HUES64 (cell line): Measurements from ENCODE around the gene CAPN13.
A peak's percentile ranks its signal among the peaks of the same experiment; 100 is the strongest.

Experiments used
- H3K27ac ChIP-seq: 2 replicates; pipeline ENCODE4 v1.7.0; 2013; ENCODE audit warnings: low read depth, low read length, inconsistent platforms
- H3K27me3 ChIP-seq: 2 replicates; pipeline ENCODE4 v1.6.1; 2013; ENCODE audit warnings: mild to moderate bottlenecking, low read length; ENCODE audit not compliant: insufficient read depth
- H3K36me3 ChIP-seq: 2 replicates; pipeline ENCODE4 v1.6.1; 2013; ENCODE audit warnings: mild to moderate bottlenecking, low read length; ENCODE audit not compliant: insufficient read depth
- H3K4me1 ChIP-seq: 2 replicates; pipeline ENCODE4 v1.6.1; 2013; ENCODE audit warnings: mild to moderate bottlenecking, low read length, moderate library complexity; ENCODE audit not compliant: insufficient read depth
- H3K4me3 ChIP-seq: 2 replicates; pipeline ENCODE4 v1.5.1; 2013; ENCODE audit warnings: mild to moderate bottlenecking, low read length, moderate library complexity
- H3K9ac ChIP-seq: 2 replicates; pipeline ENCODE4 v1.6.1; 2013; ENCODE audit warnings: mild to moderate bottlenecking, low read depth, low read length
- H3K9me3 ChIP-seq: 2 replicates; pipeline ENCODE4 v1.6.1; 2013; ENCODE audit warnings: low read depth, low read length; ENCODE audit not compliant: insufficient read depth
- WGBS: fragments of 150-250, 120-280 bp; methylation state at CpG from one replicate; pipeline ENCODE4 v1.1.7; 2013; ENCODE audit warnings: missing lambda C conversion rate; 5-methylcytosine and 5-hydroxymethylcytosine counted together

The CAPN13 gene

GRCh38 chr2:30803281-30803680 is 4.0 kb downstream of the CAPN13 start:
- Histone ChIP-seq H3K36me3 (no peaks in the 10 kb centered on the region), H3K9me3 (no peaks in the 10 kb centered on the region), H3K27ac (no peak overlapping the region), H3K27me3 (no peaks in the 10 kb centered on the region), H3K9ac (no peak overlapping the region), H3K4me3 (no peak overlapping the region), H3K4me1 (peaks cover 10% of the 10 kb centered on the region)
- whole genome bisulfite sequencing, result 90% methylated on average over 6 of the region's 6 CpGs

- H3K9ac ChIP-seq, result no peak overlapping the region
- no peaks in the 10 kb centered on the region for H3K27me3 ChIP-seq
- H3K4me1 ChIP-seq, result peaks cover 13% of the 10 kb centered on the region
- H3K4me3 ChIP-seq, result no peak overlapping the region
- no peaks in the 10 kb centered on the region for H3K9me3 ChIP-seq
- no peaks in the 10 kb centered on the region for H3K36me3 ChIP-seq
- H3K27ac ChIP-seq, result no peak overlapping the region
- 94% methylated on average over 4 of the region's 4 CpGs for WGBS
These were observed 4.6 kb downstream of the CAPN13 start for GRCh38 chr2:30802611-30803010.

GRCh38 chr2:30801821-30802455 is 5.3 kb downstream of the CAPN13 start:
- H3K27ac ChIP-seq, result no peak overlapping the region

GRCh38 chr2:30800159-30800558 is 7.1 kb downstream of the CAPN13 start:
- no peaks in the 10 kb centered on the region for H3K36me3 ChIP-seq
- H3K4me1 ChIP-seq, result peaks cover 20% of the 10 kb centered on the region
- H3K4me3 ChIP-seq, result no peak overlapping the region
- H3K27ac ChIP-seq, result no peak overlapping the region
- no peaks in the 10 kb centered on the region for H3K27me3 ChIP-seq
- WGBS, result 95% methylated on average over 5 of the region's 5 CpGs
- no peaks in the 10 kb centered on the region for H3K9me3 ChIP-seq
- no peak overlapping the region for H3K9ac ChIP-seq

More at GRCh38 chr2:30801821-30802455, 5.3 kb downstream of the CAPN13 start:
- 96% methylated on average over 13 of the region's 13 CpGs for WGBS
- H3K9me3 ChIP-seq, result no peaks in the 10 kb centered on the region
- no peaks in the 10 kb centered on the region for H3K27me3 ChIP-seq
- H3K4me1 ChIP-seq, result peaks cover 13% of the 10 kb centered on the region
- H3K36me3 ChIP-seq, result no peaks in the 10 kb centered on the region
- no peak overlapping the region for H3K9ac ChIP-seq
- no peak overlapping the region for H3K4me3 ChIP-seq

- H3K36me3 ChIP-seq, result no peaks in the 10 kb centered on the region
- no peaks in the 10 kb centered on the region for H3K9me3 ChIP-seq
- no peaks in the 10 kb centered on the region for H3K27me3 ChIP-seq
- no peak overlapping the region for H3K4me3 ChIP-seq
- no peak overlapping the region for H3K9ac ChIP-seq
- peaks cover 20% of the 10 kb centered on the region for H3K4me1 ChIP-seq
- WGBS, result 88% methylated on average over 5 of the region's 5 CpGs
- H3K27ac ChIP-seq, result no peak overlapping the region
These were observed 7.9 kb downstream of the CAPN13 start for GRCh38 chr2:30799366-30799765.

GRCh38 chr2:30798536-30798991 is 8.7 kb downstream of the CAPN13 start:
- Histone ChIP-seq H3K36me3 (no peaks in the 10 kb centered on the region), H3K4me1 (peaks cover 20% of the 10 kb centered on the region), H3K9me3 (no peaks in the 10 kb centered on the region), H3K27ac (peak overlapping the region; percentile 54), H3K9ac (peak overlapping the region; percentile 14; the same call in 1 of the 2 replicates), H3K27me3 (no peaks in the 10 kb centered on the region), H3K4me3 (no peak overlapping the region)
- WGBS, result 50% methylated on average over 6 of the region's 6 CpGs

- peaks cover 20% of the 10 kb centered on the region for H3K4me1 ChIP-seq
- H3K27ac ChIP-seq, result no peak overlapping the region
- 94% methylated on average over 8 of the region's 8 CpGs for WGBS
- no peak overlapping the region for H3K4me3 ChIP-seq
- no peaks in the 10 kb centered on the region for H3K27me3 ChIP-seq
- H3K9me3 ChIP-seq, result no peaks in the 10 kb centered on the region
- no peak overlapping the region for H3K9ac ChIP-seq
- H3K36me3 ChIP-seq, result no peaks in the 10 kb centered on the region
These were observed 9.7 kb downstream of the CAPN13 start for GRCh38 chr2:30797381-30798015.

GRCh38 chr2:30796699-30797098 is 10.5 kb downstream of the CAPN13 start:
- WGBS, result 86% methylated on average over 4 of the region's 4 CpGs
- Histone ChIP-seq H3K27ac (no peak overlapping the region), H3K9ac (no peak overlapping the region), H3K4me1 (peaks cover 20% of the 10 kb centered on the region), H3K27me3 (no peaks in the 10 kb centered on the region), H3K9me3 (no peaks in the 10 kb centered on the region), H3K4me3 (no peak overlapping the region), H3K36me3 (no peaks in the 10 kb centered on the region)

GRCh38 chr2:30792521-30792920 is 14.7 kb downstream of the CAPN13 start:
- 87% methylated on average over 4 of the region's 4 CpGs for WGBS

GRCh38 chr2:30790879-30791278 is 16.4 kb downstream of the CAPN13 start:
- H3K9ac ChIP-seq, result no peak overlapping the region
- H3K9me3 ChIP-seq, result no peaks in the 10 kb centered on the region
- no peaks in the 10 kb centered on the region for H3K4me1 ChIP-seq
- H3K27me3 ChIP-seq, result no peaks in the 10 kb centered on the region
- H3K36me3 ChIP-seq, result no peaks in the 10 kb centered on the region
- WGBS, result 95% methylated on average over 3 of the region's 3 CpGs
- no peak overlapping the region for H3K4me3 ChIP-seq
- H3K27ac ChIP-seq, result no peak overlapping the region

More at GRCh38 chr2:30792521-30792920, 14.7 kb downstream of the CAPN13 start:
- Histone ChIP-seq H3K4me1 (peaks cover 7% of the 10 kb centered on the region; the same call in 1 of the 2 replicates), H3K27me3 (no peaks in the 10 kb centered on the region), H3K9ac (no peak overlapping the region), H3K27ac (no peak overlapping the region), H3K4me3 (no peak overlapping the region), H3K36me3 (no peaks in the 10 kb centered on the region), H3K9me3 (no peaks in the 10 kb centered on the region)

- H3K9me3 ChIP-seq, result no peaks in the 10 kb centered on the region
- no peak overlapping the region for H3K9ac ChIP-seq
- no peaks in the 10 kb centered on the region for H3K4me1 ChIP-seq
- H3K27ac ChIP-seq, result no peak overlapping the region
- WGBS, result 59% methylated on average over 4 of the region's 4 CpGs
- H3K27me3 ChIP-seq, result no peaks in the 10 kb centered on the region
- no peaks in the 10 kb centered on the region for H3K36me3 ChIP-seq
- no peak overlapping the region for H3K4me3 ChIP-seq
These were observed 17.5 kb downstream of the CAPN13 start for GRCh38 chr2:30789670-30790210.
